Stimulated activated CD4-positive, alpha-beta T cell treated with anti-CD3 and anti-CD28 coated beads, TNF-alpha, amount 100 ng/mL, for 4 hours (primary cell): ENCODE measurements around the gene PRR35.
A peak's percentile ranks its signal among the peaks of the same experiment; 100 is the strongest.

Experiments used
- DNase-seq, 3 experiments: peaks; one replicate each; pipeline ENCODE4 v3.0.0-alpha.2; 2020; ENCODE audit warnings: low read depth in 3 of 3

The PRR35 gene

GRCh38 chr16:564690-565418 lies 4.7 kb downstream of the PRR35 start:
- no peak for DNase-seq

DNA sequence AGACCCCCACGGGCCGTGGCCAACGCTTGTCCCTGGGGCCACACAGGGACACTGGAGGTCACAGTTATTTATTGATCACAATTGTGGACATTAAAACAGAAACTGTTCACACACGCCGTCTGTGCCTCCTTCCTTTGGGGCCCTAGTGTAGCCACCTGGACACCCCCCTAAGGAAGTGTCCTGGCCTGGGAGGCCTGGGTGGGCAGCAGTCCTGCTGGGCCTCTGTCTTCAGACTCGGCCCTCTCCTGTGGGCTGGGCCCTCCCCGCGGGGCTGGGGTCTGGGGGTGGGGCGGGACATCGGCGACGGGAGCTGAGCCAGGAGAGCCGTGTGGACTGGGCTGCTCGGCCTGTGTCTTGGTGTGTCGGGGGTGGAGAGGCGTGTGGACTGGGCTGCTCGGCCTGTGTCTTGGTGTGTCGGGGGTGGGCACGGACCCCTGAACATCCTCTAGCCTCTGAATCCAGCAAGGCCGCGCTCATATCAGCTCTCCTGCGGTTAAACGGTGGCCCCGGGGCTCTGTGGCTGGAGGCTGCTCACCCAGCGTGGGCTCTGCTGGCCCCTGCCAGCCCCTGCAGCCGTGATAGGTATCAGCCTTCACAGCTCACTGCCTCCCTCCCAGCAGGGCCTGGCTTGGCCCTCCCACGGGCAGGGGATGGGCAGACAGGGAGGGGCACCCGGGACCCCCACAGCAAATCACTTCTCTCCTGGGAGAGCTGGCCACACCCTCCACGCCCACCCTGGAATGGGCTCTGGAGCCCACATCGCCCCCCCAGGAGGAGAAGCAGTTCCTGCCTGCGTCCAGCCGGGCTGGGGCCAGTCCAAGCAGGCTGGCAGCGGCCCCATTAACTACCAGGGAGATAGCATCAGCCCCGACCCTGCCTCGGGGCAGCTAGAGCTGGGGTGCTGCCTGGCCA lies 5.5 kb downstream of the PRR35 start:
- DNase-seq: no peak

DNA sequence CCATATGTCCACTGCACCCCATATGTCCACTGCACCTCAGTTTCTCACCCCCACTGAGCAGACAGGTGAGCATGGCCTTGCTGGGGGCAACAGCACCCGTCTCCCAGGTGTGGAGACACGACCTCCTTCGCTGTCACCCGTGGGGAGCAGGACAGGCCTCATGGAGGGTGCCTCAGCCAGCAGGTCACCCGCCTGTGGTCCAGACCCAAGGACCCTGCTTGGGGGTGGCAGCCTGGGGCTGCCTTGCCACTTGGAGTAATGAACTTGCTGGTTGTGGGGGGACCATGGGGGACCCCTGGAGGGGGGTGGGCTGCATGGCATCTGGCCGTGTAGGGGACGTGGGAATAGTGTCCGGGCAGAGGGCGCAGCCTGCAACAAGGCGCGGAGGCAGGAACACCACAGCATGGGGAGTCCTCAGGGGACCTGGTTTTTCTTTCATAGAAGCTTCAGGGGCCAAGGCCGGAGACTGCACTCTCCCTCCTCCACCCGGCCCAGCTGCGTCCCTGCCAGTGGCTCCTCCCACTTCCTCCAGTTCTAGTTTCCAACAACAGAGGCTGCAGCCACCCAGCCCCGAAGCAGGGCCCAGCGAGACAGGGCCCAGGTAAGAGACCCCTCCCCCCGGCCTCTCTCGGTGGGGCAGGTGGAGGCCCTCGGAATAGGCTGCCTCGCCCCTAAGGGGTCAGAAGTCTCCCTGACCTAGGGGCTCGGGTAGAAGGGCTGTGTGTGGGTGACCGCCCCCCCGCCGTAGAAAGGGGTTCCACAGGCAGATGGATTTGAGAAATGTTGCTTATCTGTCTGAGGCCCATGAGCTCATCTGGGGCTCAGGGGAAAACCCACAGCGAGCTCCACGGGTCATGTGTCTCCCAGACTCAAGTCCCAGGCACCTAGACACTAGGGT lies 6.5 kb downstream of the PRR35 start, which contains the start of gene NHLRC4:
TSS of gene NHLRC4 (plus strand) at position 531 of the 898 bp plus-strand sequence. CDS start 1,043 bp downstream, outside the sequence.
- no peak for DNase-seq

DNA sequence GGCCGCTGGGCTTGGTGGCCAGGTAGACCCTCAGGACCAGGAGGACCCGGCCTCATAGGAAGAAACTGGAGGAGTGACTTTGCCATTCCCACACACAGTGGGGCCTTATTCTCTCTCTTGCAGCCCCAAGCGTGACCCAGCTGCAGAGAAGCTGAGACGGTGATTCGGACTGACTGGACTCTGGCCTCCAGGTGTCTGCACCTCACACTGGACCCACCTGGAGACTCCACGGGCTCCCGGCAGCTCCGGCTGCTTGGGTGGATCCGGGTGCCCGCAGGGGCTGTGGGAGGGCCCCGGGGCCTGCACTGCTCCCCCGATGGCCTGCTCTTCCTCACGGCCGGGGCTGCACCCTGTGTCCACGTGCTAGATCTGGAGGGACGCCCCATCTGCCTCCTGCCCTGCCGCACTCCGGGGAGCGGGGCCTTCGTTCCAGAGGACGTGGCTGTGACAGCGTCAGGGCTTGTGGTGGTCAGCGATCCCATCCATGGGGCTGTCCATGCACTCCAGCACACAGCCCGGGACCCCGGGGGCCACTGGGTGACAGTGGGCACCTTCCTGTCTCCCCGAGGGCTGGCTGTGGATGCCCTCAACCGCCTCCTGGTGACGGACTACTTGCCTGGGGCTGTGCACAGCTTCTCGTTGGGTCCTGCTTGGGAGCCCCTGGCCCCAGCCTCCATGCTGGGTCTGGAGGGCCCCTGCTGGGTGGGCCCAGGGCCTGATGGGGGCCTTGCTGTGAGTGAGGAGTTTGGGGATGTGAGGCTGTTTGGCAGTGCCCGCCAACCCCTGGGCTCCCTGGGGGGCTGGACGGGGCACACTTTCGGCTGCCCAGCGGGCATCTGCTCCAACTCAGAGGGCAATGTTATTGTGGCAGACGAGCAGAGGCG lies 7.4 kb downstream of the PRR35 start:
- no peak for DNase-seq

DNA sequence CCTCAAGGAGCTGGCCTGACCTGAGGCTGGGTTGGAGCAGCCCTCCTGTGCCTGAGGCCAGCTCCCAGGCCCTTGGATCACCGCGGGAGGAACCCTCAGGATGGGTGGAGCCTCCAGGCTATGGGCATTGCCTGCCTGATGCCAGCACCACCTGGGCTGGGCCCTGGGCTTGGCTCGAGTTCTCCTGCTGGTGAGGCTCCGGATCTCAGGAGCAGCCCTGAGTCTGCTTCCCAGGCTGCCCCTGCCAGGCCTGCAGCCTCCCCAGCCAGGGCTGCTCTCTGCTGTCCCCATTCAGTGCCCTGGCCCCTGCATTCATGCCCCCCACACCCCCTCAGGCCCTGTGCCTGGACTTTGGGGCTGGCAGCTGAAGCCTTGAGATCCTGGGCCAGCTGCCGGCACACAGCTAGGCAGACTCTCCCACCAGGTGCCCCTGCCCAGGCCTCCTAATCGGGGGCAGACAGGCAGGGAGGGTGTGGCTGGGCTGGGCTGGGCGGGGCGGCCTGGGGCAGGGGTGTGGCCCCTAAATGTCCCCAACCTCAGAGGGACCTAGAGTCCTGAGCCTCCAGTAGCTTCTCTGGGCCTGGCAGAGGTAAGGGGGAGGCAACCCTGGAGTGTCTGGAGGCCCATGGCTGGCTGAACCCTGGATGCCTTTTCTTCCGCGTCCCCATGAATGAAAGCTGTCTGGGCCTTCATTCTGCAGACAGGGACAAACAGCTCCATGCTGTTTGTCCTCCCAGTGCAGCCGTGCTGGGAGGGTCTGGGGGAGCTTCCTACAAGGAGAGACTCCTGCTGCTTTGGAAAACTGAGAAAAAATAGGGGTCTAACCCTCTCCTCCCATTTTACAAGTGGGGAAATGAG lies 8.4 kb downstream of the PRR35 start:
- DNase-seq: no peak

GRCh38 chr16:569445-570254 lies 9.5 kb downstream of the PRR35 start, which contains the start of gene PIGQ:
Gene PIGQ, plus strand, starts transcription at chr16:569968. Its CDS starts 4,107 bp downstream, at chr16:574075.
- peak; percentile 23 to 57 (median 54) for DNase-seq

DNA sequence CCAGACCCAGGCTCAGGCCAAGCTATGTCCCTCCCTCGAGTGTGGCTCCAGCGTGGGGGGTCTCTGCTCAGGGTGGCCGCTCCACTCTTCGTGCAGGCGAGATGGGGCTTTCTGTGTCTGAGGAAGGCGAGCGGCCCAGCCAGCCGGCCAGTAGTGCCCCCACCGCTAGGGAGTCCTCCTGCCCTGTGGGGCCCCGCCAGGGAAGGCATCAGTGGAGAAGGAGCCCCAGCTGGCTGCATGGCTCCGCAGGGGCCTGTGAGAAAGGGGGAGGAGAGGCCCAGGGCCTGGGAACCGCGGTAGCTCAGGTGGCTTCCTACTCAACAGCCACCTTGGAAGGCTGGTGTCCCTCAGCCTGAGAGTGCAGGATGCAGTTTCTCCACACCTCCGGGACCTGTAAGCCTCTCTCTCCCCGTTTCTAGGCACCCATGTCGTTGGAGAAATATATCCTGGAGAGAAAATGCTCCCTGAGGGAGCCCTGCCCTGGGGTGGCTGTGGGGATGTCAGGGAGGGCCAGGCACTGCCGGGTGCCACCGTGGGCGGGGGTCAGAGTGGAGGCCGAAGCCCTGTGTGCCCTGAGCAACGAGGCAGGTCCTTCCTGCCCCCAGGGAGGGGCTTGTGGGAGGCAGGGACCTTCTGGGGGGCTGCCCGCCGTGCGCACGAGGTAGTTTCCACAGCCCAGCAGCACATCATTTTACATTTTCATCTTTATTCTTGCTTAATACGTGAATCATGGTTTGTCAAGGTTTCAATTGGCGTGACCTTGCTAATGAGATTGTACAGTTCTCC lies 12.9 kb downstream of the PRR35 start:
- no peak for DNase-seq

- no peak for DNase-seq
Observed at GRCh38 chr16:574021-574760, 14.0 kb downstream of the PRR35 start.

DNA sequence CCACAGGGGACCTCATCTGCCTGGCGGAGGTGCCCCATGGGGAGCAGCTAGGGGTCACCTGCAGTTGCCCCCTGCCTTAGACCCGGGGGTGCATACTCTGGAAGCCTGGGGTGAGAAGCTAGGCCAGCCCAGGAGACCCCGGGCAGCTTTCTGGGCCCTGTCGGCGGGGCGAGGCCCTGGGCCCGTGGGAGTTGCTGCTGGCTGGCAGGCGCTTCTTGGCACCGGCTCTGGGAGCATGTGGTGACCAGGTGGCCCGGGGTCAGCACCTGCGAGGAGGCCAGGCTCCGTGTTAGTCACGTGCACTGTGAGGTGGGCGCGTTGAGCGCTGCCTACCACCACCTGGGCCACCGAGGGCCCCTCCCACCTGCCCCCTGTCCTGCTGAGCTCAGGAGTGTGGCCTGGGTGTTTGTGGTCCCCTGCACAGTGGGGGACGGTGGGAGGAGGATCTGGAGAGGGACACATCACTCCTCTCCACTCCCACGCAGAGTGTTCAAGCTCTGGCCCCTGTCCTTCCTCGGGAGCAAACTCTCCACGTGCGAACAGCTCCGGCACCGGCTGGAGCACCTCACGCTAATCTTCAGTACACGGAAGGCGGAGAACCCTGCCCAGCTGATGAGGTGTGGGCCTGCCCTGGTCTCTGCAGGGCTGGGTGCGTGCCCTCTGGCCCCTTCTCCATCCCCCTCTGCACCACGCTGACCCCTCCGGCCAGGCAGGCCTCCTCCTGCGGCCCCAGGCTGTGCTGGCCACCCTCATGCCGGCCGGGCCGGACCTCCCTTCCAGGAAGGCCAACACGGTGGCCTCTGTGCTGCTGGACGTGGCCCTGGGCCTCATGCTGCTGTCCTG lies 15.4 kb downstream of the PRR35 start:
- no peak for DNase-seq

DNA sequence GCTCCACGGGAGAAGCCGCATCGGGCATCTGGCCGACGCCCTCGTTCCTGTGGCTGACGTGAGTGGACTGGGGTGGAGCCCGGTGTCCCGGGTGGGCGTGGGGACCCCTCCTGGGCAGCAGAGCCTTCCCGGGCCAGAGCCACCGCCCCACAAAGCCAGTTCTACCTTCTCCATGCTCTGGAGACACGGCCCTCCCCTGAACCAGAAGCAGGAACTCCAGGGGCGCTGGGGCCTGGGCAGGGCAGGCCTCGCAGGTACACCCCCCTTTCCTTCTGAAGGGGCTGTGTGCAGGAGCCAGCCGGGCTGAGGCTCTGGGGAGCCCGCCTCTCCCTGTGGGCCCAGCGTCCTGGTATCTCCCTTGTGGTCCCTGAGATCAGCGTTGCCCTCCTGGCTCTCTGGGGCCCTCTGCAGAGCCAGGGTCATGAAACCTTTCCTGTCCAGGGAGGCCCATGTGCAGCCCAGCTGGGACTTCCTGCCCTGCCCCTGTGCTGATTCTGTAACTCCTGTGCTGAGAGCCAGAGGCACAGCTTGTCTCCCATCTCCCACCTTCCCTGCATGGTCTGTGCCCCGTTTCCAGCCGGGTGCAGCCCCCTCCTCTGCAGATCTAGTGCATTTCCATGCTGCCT lies 16.1 kb downstream of the PRR35 start:
- no peak for DNase-seq

GRCh38 chr16:576823-577201 lies 16.6 kb downstream of the PRR35 start:
- DNase-seq: no peak

GRCh38 chr16:577796-578195 lies 17.6 kb downstream of the PRR35 start:
- DNase-seq: no peak

- no peak for DNase-seq
Observed at GRCh38 chr16:578232-578869, 18.2 kb downstream of the PRR35 start.

DNA sequence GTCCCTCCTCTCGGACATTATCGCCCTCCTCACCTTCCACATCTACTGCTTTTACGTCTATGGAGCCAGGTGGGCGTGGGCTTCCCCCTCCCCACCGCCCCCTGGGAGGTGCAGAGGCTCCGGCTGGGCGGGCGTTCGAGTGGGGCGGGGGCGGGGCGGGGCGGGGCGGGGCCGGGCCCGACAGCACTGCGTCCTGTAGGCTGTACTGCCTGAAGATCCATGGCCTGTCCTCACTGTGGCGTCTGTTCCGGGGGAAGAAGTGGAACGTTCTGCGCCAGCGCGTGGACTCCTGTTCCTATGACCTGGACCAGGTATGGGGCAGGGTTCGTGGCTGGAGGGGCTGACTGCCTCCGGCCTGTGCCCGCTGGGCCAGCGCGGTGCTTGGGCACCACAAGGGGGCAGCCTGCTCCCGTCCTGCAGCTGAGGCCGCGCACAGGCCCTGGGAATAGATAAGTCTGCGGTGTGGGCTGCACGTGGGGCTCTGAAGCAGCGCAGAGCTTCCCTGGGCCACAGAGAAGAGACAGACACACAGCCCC lies 18.7 kb downstream of the PRR35 start:
- DNase-seq: peak in 2 of 3 experiments; percentile 36
